HG03432 (cell line): ENCODE data around the gene RWDD3.

Source experiments
- ATAC-seq: cut with Tn5 transposase; IDR thresholded peaks from one replicate; pipeline ENCODE4 v1.9.1; 2021; ENCODE audit warnings: mild to moderate bottlenecking, moderate library complexity; ENCODE audit not compliant: unreplicated experiment

Gene RWDD3

GRCh38 chr1:95281781-95282517 lies 47.9 kb downstream of the RWDD3 start:
- ATAC-seq, result no peak

DNA sequence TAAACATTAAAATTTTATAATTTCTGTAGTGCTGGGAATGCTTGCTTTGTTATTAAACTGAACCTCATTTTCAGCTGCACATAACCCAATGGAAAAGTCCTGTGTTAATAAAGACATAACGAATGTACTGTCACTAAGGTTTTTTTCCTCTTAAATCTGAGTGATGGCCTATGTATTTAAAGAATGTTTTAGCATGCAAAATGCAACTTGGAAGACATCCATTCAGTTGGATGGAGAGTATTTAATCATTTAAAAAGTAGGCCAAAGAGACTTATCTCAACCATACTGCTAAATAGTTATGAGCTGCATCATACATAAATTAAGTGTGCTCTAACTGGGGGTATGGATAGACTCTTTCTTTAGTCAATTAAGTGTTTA lies 48.5 kb downstream of the RWDD3 start:
- ATAC-seq, result no peak

GRCh38 chr1:95284420-95284819 lies 50.4 kb downstream of the RWDD3 start:
- no peak for ATAC-seq

DNA sequence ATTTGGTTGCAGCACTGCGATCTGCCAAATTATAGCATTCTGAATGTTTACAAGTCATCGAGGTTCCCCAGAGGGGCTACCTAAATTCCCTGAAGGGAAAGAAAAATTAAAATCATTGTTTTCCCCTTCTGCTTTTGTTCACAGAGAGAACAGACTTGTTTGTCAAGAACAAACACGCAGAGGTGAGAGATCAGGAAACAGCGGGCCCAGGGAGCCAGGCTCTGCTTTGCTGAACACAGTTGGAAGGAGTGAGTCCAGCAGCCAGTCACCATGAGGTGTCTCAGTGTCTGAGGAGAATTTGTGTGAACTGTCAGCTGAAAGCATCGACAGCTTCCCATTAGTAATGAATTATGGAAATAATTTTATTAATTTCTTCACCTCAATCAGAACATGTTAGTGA lies 52.5 kb downstream of the RWDD3 start:
- no peak for ATAC-seq

DNA sequence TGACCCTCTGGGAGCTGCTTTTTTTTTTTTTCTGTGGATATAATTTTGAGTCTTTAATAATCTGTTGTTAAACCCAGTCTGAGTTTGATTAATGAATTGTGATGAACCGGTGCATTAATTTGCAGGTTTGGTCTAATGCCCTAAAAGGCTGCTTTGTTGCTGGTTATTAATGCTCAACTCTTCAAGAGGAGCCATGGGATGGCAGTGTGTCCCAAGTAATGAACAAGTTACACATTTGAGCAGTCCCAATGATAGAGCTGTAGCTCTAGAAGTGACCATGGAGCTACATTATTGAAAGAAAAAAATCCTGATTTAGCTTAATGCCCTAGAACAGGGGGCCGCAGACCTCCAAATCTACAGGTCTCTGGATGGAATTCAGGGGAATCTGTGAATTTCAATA lies 53.1 kb downstream of the RWDD3 start:
- no peak for ATAC-seq

DNA sequence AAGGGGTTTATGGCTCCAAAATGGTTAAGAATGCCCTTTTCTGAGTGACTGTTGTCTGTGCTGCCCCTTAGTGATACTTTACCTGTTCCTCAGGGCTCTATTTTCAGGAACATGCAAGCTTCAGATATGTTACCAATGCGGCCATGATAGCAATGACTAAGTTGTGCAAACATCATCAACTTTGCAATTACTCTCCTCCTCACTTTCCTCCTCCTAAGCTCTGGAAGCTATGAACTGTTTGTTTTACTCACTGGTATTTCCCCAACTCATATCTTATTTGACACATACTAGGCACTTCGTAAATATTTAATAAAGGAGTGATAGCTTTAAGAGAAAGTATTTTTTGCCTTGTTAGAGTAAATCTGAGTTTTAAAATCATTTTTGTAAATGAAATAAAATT lies 53.8 kb downstream of the RWDD3 start:
- no peak for ATAC-seq
